NCI-H2029 treated with DMSO at 0.1 percent for 48 hours (cell line): ENCODE measurements around the gene OR1J4.
A peak's percentile ranks its signal among the peaks of the same experiment; 100 is the strongest.
"Not testable (repeated sequence)": the region's sequence is repeated elsewhere in the genome, so short reads cannot be mapped to it uniquely, and the experiment has no call there.

Experiments used
- DNase-seq: peaks from one replicate; lab custom pipeline; 2025; lab: John Stamatoyannopoulos, UW

Gene OR1J4, protein sequence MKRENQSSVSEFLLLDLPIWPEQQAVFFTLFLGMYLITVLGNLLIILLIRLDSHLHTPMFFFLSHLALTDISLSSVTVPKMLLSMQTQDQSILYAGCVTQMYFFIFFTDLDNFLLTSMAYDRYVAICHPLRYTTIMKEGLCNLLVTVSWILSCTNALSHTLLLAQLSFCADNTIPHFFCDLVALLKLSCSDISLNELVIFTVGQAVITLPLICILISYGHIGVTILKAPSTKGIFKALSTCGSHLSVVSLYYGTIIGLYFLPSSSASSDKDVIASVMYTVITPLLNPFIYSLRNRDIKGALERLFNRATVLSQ

GRCh38 chr9:122518841-122519240 lies at the start of gene OR1J4:
Gene OR1J4, plus strand, starts transcription at chr9:122519141. Its CDS starts 0 bp downstream, at chr9:122519141.
- DNase-seq: no peak

GRCh38 chr9:122474561-122474960 lies 44.4 kb upstream of the OR1J4 start:
- no peak for DNase-seq

- DNase-seq: no peak
Observed at GRCh38 chr9:122475717-122476116, 43.2 kb upstream of the OR1J4 start.

DNA sequence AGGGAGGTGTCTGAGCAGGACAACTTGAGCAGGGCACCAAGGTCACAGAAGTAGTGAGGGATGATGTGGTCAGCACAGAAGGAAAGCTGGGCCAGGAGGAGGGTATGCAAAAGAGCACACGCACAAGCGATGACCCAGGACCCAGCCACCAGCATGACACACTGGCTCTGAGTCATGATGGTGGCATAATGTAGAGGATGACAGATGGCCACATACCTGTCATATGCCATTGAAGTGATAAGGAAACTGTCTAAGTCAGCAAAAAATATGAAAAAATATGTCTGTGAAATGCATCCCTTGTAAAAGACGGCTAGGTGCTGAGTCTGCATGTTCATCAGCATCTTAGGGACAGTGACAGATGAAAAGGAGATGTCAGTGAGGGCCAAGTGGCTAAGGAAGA lies 41.6 kb upstream of the OR1J4 start:
- DNase-seq: no peak

DNA sequence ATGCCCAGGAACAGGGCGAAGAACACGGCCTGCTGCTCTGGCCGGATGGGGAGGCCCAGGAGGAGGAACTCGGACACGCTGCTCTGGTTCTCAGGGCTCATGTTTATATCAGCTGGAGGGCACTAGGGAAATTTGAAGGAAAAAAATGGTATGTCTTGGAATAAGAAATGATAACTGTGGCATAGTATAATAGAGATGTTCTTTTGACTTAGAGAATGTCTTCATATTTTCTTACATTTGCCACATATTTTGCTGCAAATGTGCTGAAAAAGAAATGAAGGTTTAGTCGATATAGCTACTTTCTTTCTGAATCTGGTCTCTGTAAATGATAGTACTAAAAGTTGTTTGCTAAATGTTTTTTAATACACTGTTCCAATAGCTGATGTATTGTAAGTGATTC lies 41.1 kb upstream of the OR1J4 start, which contains the start of gene OR1J1:
Gene OR1J1 (minus strand): TSS at position 101 of the 400 bp plus-strand sequence. CDS start 0 bp downstream, at position 101.
- DNase-seq: no peak

DNA sequence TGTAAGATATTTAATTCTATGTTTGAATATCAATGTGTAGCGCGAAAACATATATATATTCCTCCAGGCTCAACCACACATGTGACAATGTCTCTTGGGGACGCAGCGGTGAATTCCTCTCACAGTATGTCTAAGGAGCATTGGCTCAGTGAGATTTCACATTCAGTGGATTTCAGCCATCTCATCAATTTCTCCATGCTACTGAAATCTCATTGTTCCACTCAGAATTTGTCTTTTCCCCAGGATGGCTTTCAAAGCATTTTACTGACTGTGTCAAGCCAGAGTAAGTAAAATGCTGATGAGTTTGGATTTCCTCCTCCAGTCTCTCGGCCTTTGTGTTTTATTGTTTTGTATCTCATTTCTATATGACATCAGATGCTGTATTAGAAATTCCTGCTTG lies 39.9 kb upstream of the OR1J4 start:
- no peak for DNase-seq

GRCh38 chr9:122498883-122499288 lies 20.1 kb upstream of the OR1J4 start:
- DNase-seq: peak; percentile 21

DNA sequence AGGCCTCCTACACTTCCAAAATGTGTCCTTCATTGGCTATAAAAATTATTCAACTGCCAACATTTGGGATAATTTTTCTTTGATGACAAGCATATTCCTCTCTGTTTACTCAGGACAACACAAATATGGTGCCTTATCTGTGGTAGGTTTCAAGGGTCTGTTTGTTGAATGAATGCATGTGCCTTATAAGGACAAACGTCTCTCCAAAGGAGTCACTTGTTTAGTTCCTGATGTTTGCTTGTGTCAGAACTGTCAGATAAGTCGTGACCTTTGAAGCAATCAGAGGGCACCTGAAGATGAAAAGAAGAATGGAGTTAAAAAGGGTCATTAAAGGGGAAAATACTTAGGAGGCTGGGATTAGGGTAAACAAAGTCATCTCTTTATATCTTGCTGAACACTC lies 12.0 kb upstream of the OR1J4 start:
- DNase-seq: no peak

GRCh38 chr9:122510502-122510901 lies 8.4 kb upstream of the OR1J4 start, which contains the start of gene OR1J2:
Gene OR1J2, plus strand, starts transcription at chr9:122510802. Its CDS starts 0 bp downstream, at chr9:122510802.
- no peak for DNase-seq

DNA sequence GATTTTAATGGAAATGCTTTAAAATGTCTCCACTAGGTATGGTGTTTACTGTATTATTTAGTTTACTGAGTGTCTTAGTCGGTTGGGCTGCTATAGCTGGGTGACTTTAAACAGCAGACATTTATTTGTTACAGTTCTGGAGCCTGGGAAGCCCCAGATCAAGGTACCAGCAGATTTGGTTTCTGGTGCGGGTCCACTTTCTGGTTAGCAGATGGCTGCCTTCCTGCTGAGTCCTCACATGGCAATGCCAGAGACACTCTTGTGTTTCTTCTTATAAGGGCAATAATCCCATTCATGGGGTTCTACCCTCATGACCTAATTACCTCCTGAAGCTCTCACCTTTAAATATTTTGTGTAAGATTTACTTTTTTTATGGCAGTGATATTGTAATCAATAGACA lies 715 bp upstream of the OR1J4 start:
- DNase-seq: no peak

DNA sequence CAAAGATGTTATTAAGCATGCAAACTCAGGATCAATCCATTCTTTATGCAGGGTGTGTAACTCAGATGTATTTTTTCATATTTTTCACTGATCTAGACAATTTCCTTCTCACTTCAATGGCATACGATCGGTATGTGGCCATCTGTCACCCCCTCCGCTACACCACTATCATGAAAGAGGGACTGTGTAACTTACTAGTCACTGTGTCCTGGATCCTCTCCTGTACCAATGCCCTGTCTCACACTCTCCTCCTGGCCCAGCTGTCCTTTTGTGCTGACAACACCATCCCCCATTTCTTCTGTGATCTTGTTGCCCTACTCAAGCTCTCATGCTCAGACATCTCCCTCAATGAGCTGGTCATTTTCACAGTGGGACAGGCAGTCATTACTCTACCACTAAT lies 435 bp downstream of the OR1J4 start:
- no peak for DNase-seq

- no peak for DNase-seq
Observed at GRCh38 chr9:122526602-122527001, 7.7 kb downstream of the OR1J4 start.

DNA sequence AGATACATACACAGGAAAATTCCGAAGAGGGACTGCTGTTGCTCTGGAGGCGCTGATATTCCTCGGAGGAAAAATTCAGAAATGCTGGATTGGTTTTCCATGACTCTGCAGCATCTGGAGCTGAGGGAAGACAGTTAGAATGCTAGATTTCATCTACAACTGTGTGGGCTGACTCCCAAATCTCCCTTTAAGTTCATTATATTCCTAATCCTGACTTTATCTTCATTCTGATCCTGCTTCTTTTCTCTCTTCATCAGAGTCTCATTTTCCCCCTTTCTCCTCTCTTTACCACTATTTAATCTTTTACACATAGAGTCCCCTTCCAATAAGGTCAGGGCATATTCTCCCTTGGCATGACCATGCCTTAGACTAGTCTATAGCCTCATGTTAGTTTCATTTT lies 8.3 kb downstream of the OR1J4 start, which contains the start of gene OR1N1:
Gene OR1N1 (minus strand): TSS at position 101 of the 400 bp plus-strand sequence. CDS start 0 bp downstream, at position 101.
- no peak for DNase-seq

DNA sequence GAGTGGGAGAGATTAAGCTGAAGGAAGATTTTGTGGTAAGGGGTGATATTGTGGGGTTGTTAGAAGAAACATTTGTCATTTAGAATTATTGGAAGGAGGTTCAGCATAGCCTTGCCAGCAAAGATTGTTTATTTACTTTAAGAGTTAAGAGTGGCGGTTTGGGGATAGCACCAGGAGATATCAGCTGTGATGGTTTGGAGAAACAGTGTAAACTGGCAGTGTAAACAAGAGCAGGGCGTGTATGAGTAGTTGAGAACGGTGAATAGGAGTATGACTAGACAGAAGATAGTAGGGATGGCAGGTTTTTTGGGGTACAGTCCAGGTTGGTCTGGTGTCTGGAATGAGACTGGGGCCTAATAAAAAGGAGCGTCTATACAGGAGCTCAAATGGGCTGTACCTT lies 12.2 kb downstream of the OR1J4 start:
- not testable (repeated sequence) for DNase-seq

- no peak for DNase-seq
Observed at GRCh38 chr9:122536134-122536533, 17.2 kb downstream of the OR1J4 start.

- not testable (repeated sequence) for DNase-seq
Observed at GRCh38 chr9:122537066-122537465, 18.1 kb downstream of the OR1J4 start.

- no peak for DNase-seq
Observed at GRCh38 chr9:122538757-122539156, 19.8 kb downstream of the OR1J4 start.

DNA sequence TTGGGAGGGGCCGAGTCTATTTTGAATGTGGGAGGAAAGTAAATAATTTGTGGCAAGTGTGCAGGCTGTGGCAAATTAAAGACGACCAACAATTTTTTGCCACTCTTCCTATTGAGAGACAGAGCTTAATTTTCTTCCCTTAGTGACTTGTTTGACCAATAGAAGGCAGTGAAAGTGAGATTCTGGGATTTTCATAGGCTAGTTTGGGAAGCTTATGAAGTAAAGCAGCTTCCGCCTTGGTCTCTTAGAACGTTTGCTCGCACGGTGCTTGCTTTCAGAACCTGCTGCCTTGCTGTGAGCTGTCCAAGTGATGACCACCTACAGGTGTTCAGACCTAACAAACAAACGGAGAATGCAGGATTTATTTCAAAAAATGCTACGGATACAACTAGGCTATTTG lies 27.3 kb downstream of the OR1J4 start:
- no peak for DNase-seq

DNA sequence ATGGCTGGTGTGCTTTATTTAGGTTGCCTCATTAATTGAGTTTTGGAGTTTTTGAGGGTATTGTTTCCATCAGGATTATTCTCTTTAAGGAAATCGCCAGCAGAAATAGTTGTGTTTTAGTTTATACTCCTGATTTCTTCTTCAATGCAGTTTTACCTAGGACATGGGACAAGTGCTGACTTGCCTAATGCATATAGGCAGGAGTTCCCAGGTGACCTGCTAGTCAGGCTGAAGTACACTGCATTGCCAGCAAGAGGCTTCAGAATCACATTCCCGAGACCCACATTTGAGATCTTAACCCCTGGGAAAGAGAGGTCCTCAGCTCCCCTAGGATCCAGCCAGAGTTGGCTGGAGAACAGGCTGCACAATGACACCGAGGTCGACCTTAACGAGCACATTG lies 32.4 kb downstream of the OR1J4 start:
- no peak for DNase-seq

GRCh38 chr9:122552812-122553211 lies 33.9 kb downstream of the OR1J4 start, which contains the start of gene OR1N2:
Gene OR1N2, plus strand, starts transcription at chr9:122553112. Its CDS starts 100 bp downstream, at chr9:122553212.
- no peak for DNase-seq

DNA sequence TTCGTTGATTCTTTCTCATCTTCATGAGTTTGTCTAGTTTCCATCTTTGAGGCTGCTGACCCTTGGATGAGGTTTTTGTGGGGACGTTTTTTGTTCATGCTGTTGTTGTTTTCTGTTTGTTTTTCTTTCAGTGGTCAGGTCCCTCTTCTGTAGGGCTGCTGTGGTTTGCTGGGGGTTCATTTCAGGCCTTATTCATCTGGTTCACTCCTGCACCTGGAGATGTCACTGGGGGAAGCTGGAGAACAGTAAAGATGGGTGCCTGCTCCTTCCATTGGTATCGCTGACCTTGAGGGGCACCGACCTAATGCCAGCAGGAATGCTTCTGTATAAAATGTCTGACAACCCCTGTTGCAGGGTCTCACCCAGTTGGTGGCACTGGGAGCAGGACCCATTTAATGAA lies 42.5 kb downstream of the OR1J4 start:
- DNase-seq: no peak

GRCh38 chr9:122562134-122562760 lies 43.3 kb downstream of the OR1J4 start:
- no peak for DNase-seq

DNA sequence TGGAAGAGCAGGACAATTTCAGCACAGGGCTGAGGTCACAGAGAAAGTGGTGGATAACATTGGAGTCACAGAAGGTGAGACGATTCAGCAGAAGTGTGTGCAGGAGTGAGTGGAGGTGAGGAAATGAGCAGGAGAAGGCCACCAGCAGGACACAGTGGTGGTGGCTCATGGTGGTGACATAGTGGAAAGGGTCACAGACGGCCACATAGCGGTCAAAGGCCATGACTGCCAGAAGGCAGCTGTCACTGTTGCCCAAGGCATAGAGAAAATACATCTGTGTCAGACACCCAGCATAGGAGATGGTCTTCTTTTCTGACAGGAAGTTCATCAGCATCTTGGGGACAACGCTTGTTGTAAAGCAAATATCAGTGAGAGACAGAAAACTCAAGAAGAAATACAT lies 49.0 kb downstream of the OR1J4 start:
- DNase-seq: no peak
